Fibroblast of mammary gland (primary cell): ENCODE measurements around the gene NRG4.

Experiments
- DNase-seq: peaks from one replicate; pipeline ENCODE4 v3.0.0-alpha.2; 2010; ENCODE audit warnings: low read depth
- H3K4me3 ChIP-seq: 2 replicates; pipeline ENCODE4 v1.5.1; 2011; ENCODE audit warnings: low read depth, mild to moderate bottlenecking, low read length, moderate library complexity; ENCODE audit not compliant: control insufficient read depth
- TF ChIP-seq, protein P1 (sequence below): conservative IDR thresholded peaks from 2 replicates; pipeline ENCODE4 v1.5.1; 2011; ENCODE audit warnings: low read depth, low read length, inconsistent platforms; ENCODE audit not compliant: control insufficient read depth, insufficient read depth

Gene NRG4, protein sequence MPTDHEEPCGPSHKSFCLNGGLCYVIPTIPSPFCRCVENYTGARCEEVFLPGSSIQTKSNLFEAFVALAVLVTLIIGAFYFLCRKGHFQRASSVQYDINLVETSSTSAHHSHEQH

DNA sequence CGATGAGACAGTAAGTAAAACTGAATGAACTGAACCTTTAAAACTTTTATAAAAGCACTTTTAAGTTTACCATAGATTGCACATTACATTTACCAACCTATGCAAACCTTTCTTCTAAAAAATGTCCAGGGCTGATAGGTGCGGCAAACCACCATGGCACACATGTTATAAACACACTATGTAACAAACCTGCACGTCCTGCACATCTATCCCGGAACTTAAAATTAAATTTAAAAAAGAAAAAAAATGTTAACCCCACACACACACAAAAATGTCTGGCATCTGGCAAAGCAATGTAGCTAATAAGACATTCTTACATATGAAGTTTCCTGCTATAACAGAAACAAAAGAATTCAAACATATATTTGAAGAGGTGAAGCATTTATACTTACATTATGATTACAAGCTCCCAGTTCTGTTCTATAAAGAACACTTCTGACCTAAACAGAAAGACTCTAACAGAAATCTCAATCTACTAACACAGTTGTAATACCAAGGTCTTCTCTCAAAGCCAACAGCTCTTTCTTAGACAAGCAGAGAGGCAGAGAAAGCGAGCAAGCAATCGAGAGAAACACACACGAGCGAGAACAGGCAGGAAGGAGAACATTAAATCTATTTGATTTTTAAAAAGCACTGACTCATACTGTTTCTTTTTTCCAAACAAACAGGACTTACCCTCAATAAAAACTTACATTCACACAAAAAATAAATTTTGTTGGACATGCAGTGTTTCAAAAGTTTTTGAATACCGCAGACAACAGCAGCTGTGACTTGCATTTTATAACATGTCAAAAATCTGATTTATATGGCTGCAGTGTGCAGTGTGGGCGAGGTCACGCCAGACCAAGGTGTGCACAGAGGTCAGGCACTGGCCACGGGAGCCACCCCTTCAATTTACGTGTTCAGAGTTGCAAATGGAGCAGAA is at the start of gene NRG4:
Gene NRG4, minus strand, starts transcription at position 798 of the 925 bp plus-strand sequence. CDS start 1,194 bp downstream, outside the sequence.
- DNase-seq: peak; percentile 2
- no peak within 1 kb of the TSS for H3K4me3 ChIP-seq

DNA sequence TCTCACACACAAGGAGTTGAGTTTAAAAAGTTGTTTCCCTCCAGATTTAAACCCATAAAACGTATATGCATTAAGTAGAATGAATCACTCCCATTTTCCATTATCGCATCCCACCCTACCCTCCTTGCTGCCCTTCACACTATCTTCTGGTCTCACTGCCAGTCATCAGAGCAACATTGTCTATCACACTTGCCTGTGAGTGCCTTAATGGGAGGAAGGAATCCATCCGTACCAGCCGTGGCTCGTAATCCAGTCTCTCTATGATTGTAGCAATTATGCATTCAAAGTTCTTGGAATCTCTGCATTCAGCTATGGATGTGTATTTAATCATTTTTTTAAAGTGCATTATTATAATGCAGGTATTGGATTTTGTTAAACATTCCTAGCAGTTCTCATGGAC is 49.5 kb upstream of the NRG4 start:
- no peak for DNase-seq
- H3K4me3 ChIP-seq: no peak overlapping the region
- TF ChIP-seq, protein P1, sequence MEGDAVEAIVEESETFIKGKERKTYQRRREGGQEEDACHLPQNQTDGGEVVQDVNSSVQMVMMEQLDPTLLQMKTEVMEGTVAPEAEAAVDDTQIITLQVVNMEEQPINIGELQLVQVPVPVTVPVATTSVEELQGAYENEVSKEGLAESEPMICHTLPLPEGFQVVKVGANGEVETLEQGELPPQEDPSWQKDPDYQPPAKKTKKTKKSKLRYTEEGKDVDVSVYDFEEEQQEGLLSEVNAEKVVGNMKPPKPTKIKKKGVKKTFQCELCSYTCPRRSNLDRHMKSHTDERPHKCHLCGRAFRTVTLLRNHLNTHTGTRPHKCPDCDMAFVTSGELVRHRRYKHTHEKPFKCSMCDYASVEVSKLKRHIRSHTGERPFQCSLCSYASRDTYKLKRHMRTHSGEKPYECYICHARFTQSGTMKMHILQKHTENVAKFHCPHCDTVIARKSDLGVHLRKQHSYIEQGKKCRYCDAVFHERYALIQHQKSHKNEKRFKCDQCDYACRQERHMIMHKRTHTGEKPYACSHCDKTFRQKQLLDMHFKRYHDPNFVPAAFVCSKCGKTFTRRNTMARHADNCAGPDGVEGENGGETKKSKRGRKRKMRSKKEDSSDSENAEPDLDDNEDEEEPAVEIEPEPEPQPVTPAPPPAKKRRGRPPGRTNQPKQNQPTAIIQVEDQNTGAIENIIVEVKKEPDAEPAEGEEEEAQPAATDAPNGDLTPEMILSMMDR: no peak

More for the DNA sequence above, at the start of gene NRG4:
- TF ChIP-seq, protein P1: no peak

DNA sequence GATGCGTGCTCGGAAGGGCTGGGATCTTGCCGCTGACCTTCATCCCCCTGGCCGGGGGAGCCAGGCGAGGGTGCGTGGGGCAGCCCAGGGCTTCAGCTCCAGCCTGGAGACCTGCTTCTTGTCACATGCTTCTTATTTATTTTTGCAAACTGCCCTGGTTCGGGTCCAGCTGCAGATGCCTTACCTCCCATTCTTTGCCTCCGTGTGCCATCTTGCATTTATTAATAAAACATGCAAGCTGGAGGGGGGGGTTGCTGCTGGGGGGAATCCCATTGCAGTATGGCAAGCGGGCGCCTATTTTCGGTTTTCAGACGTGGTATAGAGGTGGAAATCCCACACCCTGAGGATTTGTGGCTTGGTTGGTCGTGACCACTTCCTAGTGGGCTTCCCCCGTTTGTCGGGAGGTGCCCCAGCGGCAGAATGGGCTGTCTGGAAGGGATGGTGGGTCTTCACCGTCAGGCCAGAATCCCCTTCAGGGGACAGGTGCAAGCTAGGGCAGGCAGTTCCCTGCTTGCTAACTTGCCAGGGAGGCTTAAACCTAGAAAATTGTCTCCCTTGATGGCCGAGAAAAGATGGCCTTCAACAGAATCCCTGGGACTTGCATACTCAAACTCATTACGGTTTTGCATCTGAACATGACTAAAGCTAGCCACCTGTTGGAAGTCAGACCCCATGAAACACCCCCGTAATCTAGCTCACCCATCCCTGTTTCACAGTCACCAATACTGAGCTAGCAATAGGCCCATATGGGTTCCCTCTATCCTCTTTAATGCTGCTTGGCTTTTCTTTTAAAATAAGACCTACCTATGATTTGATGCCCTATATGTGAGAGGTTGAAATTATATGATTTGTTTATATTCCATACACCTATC is 48.1 kb upstream of the NRG4 start:
- no peak for DNase-seq
- TF ChIP-seq, protein P1: no peak
- peak overlapping the region; percentile 29 for H3K4me3 ChIP-seq

DNA sequence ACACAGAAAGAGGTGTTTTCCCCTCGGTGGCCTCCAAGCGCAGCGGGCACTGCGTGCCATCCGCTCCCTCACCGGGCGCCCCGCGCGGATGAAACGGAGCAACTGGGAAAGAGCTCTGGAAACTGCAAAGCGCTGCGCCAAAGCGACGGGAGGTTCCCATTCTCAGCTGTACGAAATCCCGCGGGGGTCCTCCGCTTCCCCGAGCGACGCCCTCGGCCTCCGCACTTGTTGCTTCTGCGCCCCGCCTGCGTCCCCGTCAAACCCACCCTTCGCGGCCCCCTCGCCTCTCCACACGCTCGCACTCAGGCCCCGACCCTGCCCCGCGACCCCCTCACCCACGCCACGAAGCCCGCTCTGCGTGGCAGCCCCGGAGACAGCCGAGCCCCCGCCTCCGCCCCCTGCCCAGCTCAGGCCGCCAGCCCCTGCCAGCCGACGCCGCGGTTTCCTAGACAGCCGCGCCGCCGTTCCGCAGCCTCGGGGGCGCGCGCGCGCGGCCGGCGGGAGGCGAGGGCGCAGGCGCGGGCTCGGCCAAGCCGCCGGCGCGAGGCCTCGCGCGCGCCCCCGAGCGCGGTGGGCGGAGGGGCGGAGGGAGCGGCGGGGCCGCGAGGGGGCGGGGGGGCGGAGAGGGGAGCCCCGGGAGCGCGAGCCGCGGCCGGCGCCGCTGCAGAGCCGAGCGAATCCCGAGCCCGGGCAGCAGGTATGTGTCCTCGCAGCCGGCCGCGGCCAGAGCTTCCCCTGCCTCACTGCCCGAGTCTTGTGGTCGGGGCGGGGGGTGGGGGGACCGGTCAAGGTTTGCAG is 47.3 kb upstream of the NRG4 start, which contains the start of gene TMEM266:
Gene TMEM266, plus strand, starts transcription at position 666 of the 798 bp plus-strand sequence. CDS start 74,279 bp downstream, outside the sequence.
- TF ChIP-seq, protein P1: no peak
- peak within 1 kb of the TSS; percentile 38 for H3K4me3 ChIP-seq
- no peak for DNase-seq

DNA sequence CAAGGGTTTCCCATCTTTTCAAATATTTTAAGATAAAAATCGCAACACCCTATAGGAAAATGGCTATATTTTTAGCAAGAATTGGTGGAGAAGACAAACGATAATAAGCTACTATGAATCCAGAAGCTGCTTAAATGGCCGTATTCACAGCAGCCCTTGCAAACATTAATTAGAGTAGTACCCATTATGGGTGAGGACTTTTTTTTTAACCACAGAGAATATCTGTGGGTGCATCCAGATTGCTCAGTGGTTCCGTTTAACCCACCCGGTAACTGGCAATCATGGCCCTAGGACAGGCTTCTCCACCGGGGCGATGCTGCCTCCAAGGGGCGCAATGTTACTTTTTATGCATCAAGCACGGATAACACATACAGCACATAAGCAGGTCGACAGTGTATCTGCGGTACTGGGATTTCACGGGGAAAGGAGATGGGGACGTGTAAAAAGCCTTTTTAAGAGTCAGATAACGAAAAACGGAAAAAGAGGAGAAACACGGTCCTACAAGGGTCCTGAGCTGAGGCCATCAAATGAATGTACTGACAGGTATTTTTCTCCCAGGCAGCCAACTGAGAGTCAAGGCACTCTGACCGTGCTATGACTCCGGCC is 46.6 kb upstream of the NRG4 start:
- peak overlapping the region; percentile 38 for H3K4me3 ChIP-seq
- TF ChIP-seq, protein P1: peak; percentile 5
- peak; percentile 10 for DNase-seq
